ENCODE measurements around the gene GYG2.
"Not testable (repeated sequence)": the region's sequence is repeated elsewhere in the genome, so short reads cannot be mapped to it uniquely, and the experiment has no call there.

GYG2 gene

DNA sequence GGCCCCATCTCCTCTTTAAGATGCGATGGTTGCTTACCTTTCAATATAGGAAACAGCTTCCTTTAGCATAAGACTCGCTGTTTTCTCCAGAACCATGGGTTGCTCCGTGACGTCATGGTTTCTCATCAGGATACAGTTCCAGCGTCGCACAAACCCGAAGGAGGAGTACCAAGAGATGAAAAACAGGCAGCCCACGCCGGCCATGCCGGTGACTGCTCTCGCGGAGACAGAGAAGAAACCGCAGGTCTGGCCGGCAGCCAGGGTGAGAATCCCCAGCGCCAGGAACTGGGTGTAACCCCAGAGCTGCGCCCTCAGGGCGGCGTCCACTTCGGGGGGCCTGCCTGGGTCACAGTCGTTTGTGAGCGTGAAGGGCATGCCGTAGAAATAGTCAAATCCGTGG is 89.0 kb downstream of the GYG2 start:
- H3K27me3 ChIP-seq (replicated peaks; ENCODE audit: control insufficient read depth, insufficient read depth, low read length): no peaks in the 10 kb centered on the region
- no peak for DNase-seq (ENCODE audit: extremely low read depth, insufficient read length)
- no peak for TF ChIP-seq CTCF (IDR thresholded peaks at IDR 0.05; ENCODE audit: insufficient read depth, low read length, poor library complexity, severe bottlenecking)
- H3K36me3 ChIP-seq (ENCODE audit: control insufficient read depth, insufficient read depth, low read length): no peaks in the 10 kb centered on the region; the same call in 1 of the 2 replicates
- H3K4me3 ChIP-seq (replicated peaks; ENCODE audit: low read depth, low read length): no peak overlapping the region

DNA sequence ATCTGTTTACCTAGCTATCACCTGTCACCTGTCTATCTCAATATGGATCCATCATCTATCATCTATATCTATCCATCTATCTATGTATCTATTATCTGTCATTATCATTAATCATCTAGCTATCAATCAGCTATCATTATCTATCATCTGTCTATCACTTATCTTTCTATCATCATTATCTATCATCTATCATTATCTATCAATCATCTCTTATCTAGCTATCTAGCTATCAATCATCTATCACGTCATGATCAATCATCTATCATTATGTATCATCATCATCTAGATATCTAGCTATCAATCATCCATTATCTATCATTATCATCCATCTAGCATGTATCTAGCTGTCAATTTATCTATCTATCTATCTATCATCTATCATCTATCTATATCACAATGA is 92.5 kb downstream of the GYG2 start:
- DNase-seq (ENCODE audit: extremely low read depth, insufficient read length): no peak
- Histone ChIP-seq H3K36me3 (ENCODE audit: control insufficient read depth, insufficient read depth, low read length) (no peaks in the 10 kb centered on the region; the same call in 1 of the 2 replicates), H3K4me3 (replicated peaks; ENCODE audit: low read depth, low read length) (no peak overlapping the region), H3K27me3 (replicated peaks; ENCODE audit: control insufficient read depth, insufficient read depth, low read length) (no peaks in the 10 kb centered on the region)
- TF ChIP-seq CTCF (IDR thresholded peaks at IDR 0.05; ENCODE audit: insufficient read depth, low read length, poor library complexity, severe bottlenecking): no peak

- Histone ChIP-seq H3K27me3 (replicated peaks; ENCODE audit: control insufficient read depth, insufficient read depth, low read length) (no peaks in the 10 kb centered on the region), H3K4me3 (replicated peaks; ENCODE audit: low read depth, low read length) (no peak overlapping the region), H3K36me3 (ENCODE audit: control insufficient read depth, insufficient read depth, low read length) (no peaks in the 10 kb centered on the region; the same call in 1 of the 2 replicates)
- no peak for TF ChIP-seq CTCF (IDR thresholded peaks at IDR 0.05; ENCODE audit: insufficient read depth, low read length, poor library complexity, severe bottlenecking)
- no peak for DNase-seq (ENCODE audit: extremely low read depth, insufficient read length)
These were observed 93.0 kb downstream of the GYG2 start for GRCh38 chrX:2921750-2922149.

- TF ChIP-seq CTCF (IDR thresholded peaks at IDR 0.05; ENCODE audit: insufficient read depth, low read length, poor library complexity, severe bottlenecking): no peak
- Histone ChIP-seq H3K36me3 (ENCODE audit: control insufficient read depth, insufficient read depth, low read length) (no peaks in the 10 kb centered on the region; the same call in 1 of the 2 replicates), H3K4me3 (replicated peaks; ENCODE audit: low read depth, low read length) (no peak overlapping the region), H3K27me3 (replicated peaks; ENCODE audit: control insufficient read depth, insufficient read depth, low read length) (no peaks in the 10 kb centered on the region)
- DNase-seq (ENCODE audit: extremely low read depth, insufficient read length): no peak
These were observed 95.4 kb downstream of the GYG2 start for GRCh38 chrX:2924151-2924550.

DNA sequence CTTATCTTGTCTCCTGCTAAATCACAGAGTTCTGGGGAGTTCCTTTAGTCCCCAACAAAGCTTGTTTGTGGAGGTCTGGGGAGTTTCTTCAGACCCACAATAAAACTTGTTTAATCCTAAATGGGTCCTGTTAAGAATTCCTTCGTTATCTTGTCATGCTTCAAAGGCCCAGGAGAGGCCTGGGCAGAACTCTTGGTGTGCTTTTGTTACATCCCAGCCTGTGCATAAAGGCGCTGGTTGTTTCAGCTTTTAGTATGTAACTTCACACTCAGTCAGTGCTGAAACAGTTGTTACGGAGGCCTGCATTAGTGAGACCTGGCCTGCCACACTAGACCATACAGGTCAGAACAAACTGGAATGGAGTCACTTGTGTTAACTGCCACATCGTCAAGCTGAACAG is 97.5 kb downstream of the GYG2 start:
- H3K36me3 ChIP-seq (ENCODE audit: control insufficient read depth, insufficient read depth, low read length); H3K4me3 ChIP-seq (replicated peaks; ENCODE audit: low read depth, low read length); DNase-seq (ENCODE audit: extremely low read depth, insufficient read length); H3K27me3 ChIP-seq (replicated peaks; ENCODE audit: control insufficient read depth, insufficient read depth, low read length): not testable (repeated sequence)

- no peak for DNase-seq (ENCODE audit: extremely low read depth, insufficient read length)
- H3K36me3 ChIP-seq (ENCODE audit: control insufficient read depth, insufficient read depth, low read length): no peaks in the 10 kb centered on the region
- no peaks in the 10 kb centered on the region for H3K27me3 ChIP-seq (replicated peaks; ENCODE audit: control insufficient read depth, insufficient read depth, low read length)
- TF ChIP-seq CTCF (IDR thresholded peaks at IDR 0.05; ENCODE audit: insufficient read depth, low read length, poor library complexity, severe bottlenecking): no peak
- no peak overlapping the region for H3K4me3 ChIP-seq (replicated peaks; ENCODE audit: low read depth, low read length)
These were observed 98.0 kb downstream of the GYG2 start for GRCh38 chrX:2926664-2927275.
